H9 (cell line): ENCODE data around the gene EEF1A2. TPM values are rescaled to one million over a fixed set of nuclear protein-coding genes. Genes with fewer than 3 reads are reported as not detected.

Experiments
- DNase-seq: peaks from one replicate; pipeline ENCODE4 v3.0.0-alpha.2; 2017
- H2AFZ ChIP-seq: one replicate; pipeline ENCODE4 v1.6.1; 2013; ENCODE audit warnings: mild to moderate bottlenecking, low read length, control low read depth, moderate library complexity
- H2AK5ac ChIP-seq: 2 replicates; pipeline ENCODE4 v1.6.1; 2013; ENCODE audit warnings: low read length, control low read depth, mixed read lengths; ENCODE audit not compliant: insufficient read length
- H2BK120ac ChIP-seq: one replicate; pipeline ENCODE4 v1.6.1; 2013; ENCODE audit warnings: low read depth, mild to moderate bottlenecking, low read length, control low read depth, inconsistent platforms; ENCODE audit not compliant: poor library complexity, severe bottlenecking
- H2BK12ac ChIP-seq: 2 replicates; pipeline ENCODE4 v1.6.1; 2013; ENCODE audit warnings: low read length, control low read depth, mixed read lengths, low read depth; ENCODE audit not compliant: insufficient read length
- H2BK15ac ChIP-seq: 2 replicates; pipeline ENCODE4 v1.6.1; 2013; ENCODE audit warnings: low read depth, low read length, control low read depth
- H2BK20ac ChIP-seq: one replicate; pipeline ENCODE4 v1.6.1; 2013; ENCODE audit warnings: low read depth, mild to moderate bottlenecking, low read length, control low read depth, inconsistent platforms; ENCODE audit not compliant: poor library complexity, severe bottlenecking
- H2BK5ac ChIP-seq: 2 replicates; pipeline ENCODE4 v1.6.1; 2013; ENCODE audit warnings: low read length, control low read depth, mixed read lengths; ENCODE audit not compliant: insufficient read length
- H3K14ac ChIP-seq: 2 replicates; pipeline ENCODE4 v1.6.1; 2013; ENCODE audit warnings: low read length, control low read depth; ENCODE audit not compliant: insufficient read depth
- H3K18ac ChIP-seq: 2 replicates; pipeline ENCODE4 v1.6.1; 2013; ENCODE audit warnings: low read depth, mild to moderate bottlenecking, mixed read lengths, low read length, control low read depth; ENCODE audit not compliant: insufficient read length
- H3K23ac ChIP-seq: 2 replicates; pipeline ENCODE4 v1.6.1; 2013; ENCODE audit warnings: low read length, control low read depth, mixed read lengths, low read depth; ENCODE audit not compliant: insufficient read length
- H3K23me2 ChIP-seq: 2 replicates; pipeline ENCODE4 v1.6.1; 2013; ENCODE audit warnings: low read depth, mild to moderate bottlenecking, mixed read lengths, low read length, control low read depth; ENCODE audit not compliant: insufficient read length, poor library complexity, severe bottlenecking
- H3K27ac ChIP-seq: 2 replicates; pipeline ENCODE4 v1.5.1; 2013; ENCODE audit warnings: low read length, control low read depth, mixed read lengths, low read depth; ENCODE audit not compliant: insufficient read length
- H3K27me3 ChIP-seq: 2 replicates; pipeline ENCODE4 v1.6.1; 2013; ENCODE audit warnings: low read length, control low read depth, inconsistent platforms; ENCODE audit not compliant: insufficient read depth
- H3K4ac ChIP-seq: 2 replicates; pipeline ENCODE4 v1.6.1; 2013; ENCODE audit warnings: low read depth, mild to moderate bottlenecking, control low read depth, inconsistent platforms, low read length, moderate library complexity
- H3K4me1 ChIP-seq: 2 replicates; pipeline ENCODE4 v1.6.1; 2013; ENCODE audit warnings: low read length, control low read depth, inconsistent platforms; ENCODE audit not compliant: insufficient read depth
- H3K4me2 ChIP-seq: 2 replicates; pipeline ENCODE4 v1.6.1; 2013; ENCODE audit warnings: low read length, control low read depth, mixed read lengths; ENCODE audit not compliant: insufficient read length, insufficient read depth
- H3K56ac ChIP-seq: 2 replicates; pipeline ENCODE4 v1.6.1; 2013; ENCODE audit warnings: low read depth, mild to moderate bottlenecking, mixed read lengths, low read length, control low read depth; ENCODE audit not compliant: insufficient read length
- H3K79me1 ChIP-seq: 2 replicates; pipeline ENCODE4 v1.6.1; 2013; ENCODE audit warnings: low read depth, mild to moderate bottlenecking, moderate library complexity, low read length, control low read depth, inconsistent platforms; ENCODE audit not compliant: insufficient read depth, poor library complexity, severe bottlenecking
- H3K79me2 ChIP-seq: 2 replicates; pipeline ENCODE4 v1.6.1; 2013; ENCODE audit warnings: low read length, control low read depth, inconsistent platforms; ENCODE audit not compliant: insufficient read depth
- H3K9ac ChIP-seq: 2 replicates; pipeline ENCODE4 v1.6.1; 2013; ENCODE audit warnings: low read length, control low read depth, mixed read lengths; ENCODE audit not compliant: insufficient read length; ENCODE audit errors: extremely low read depth
- H3K9me3 ChIP-seq: one replicate; pipeline ENCODE4 v1.6.1; 2013; ENCODE audit warnings: low read depth, low read length, inconsistent platforms; ENCODE audit not compliant: control insufficient read depth
- H3T11ph ChIP-seq: one replicate; pipeline ENCODE4 v1.6.1; 2013; ENCODE audit warnings: mild to moderate bottlenecking, low read length, control low read depth, inconsistent platforms
- H4K20me1 ChIP-seq: one replicate; pipeline ENCODE4 v1.6.1; 2013; ENCODE audit not compliant: control insufficient read depth, insufficient read length, insufficient read depth
- H4K5ac ChIP-seq: 2 replicates; pipeline ENCODE4 v1.6.1; 2013; ENCODE audit warnings: low read depth, mild to moderate bottlenecking, mixed read lengths, low read length, control low read depth; ENCODE audit not compliant: insufficient read length
- H4K8ac ChIP-seq: replicated peaks from 2 replicates; pipeline ENCODE4 v1.6.1; 2013; ENCODE audit warnings: low read length, control low read depth, mixed read lengths, low read depth; ENCODE audit not compliant: insufficient read length
- H4K91ac ChIP-seq: 2 replicates; pipeline ENCODE4 v1.6.1; 2013; ENCODE audit warnings: low read depth, mild to moderate bottlenecking, moderate library complexity, mixed read lengths, low read length, control low read depth; ENCODE audit not compliant: insufficient read length
- H3K27ac Mint-ChIP-seq, 3 experiments: 2 replicates in 2 of 3; 3 replicates in 1 of 3; pipeline ENCODE4 v1.8.0; 2020 to 2021; ENCODE audit warnings: mixed read lengths in 3 of 3, mild to moderate bottlenecking in 1 of 3, moderate library complexity in 1 of 3
- H3K27me3 Mint-ChIP-seq: 2 replicates; pipeline ENCODE4 v1.8.0; 2021; ENCODE audit warnings: low read depth, mild to moderate bottlenecking, moderate library complexity, mixed read lengths
- H3K36me3 Mint-ChIP-seq, 3 experiments: 2 replicates in 2 of 3; 3 replicates in 1 of 3; pipeline ENCODE4 v1.8.0; 2020 to 2021; ENCODE audit warnings: low read depth in 3 of 3, mixed read lengths in 3 of 3; ENCODE audit not compliant: insufficient read depth in 1 of 3
- H3K4me1 Mint-ChIP-seq, 2 experiments: 2 replicates each; pipeline ENCODE4 v1.8.0; 2020; ENCODE audit warnings: mixed read lengths in 2 of 2
- H3K4me3 Mint-ChIP-seq, 2 experiments: 2 replicates in 1 of 2; 3 replicates in 1 of 2; pipeline ENCODE4 v1.8.0; 2020 to 2021; ENCODE audit warnings: mild to moderate bottlenecking in 2 of 2, mixed read lengths in 2 of 2, moderate library complexity in 1 of 2
- H3K9me3 Mint-ChIP-seq, 2 experiments: 2 replicates in 1 of 2; 3 replicates in 1 of 2; pipeline ENCODE4 v1.8.0; 2020; ENCODE audit warnings: mild to moderate bottlenecking in 2 of 2, mixed read lengths in 2 of 2, moderate library complexity in 1 of 2
- CTCF ChIP-seq: fragments of 200-600 bp; sonication (generic); conservative IDR thresholded peaks from 3 replicates; pipeline ENCODE4 v1.8.0; 2021; ENCODE audit warnings: antibody characterized with exemption, mild to moderate bottlenecking
- whole genome bisulfite sequencing: extraction: QIAGEN DNeasy Blood & Tissue Kit; methylation state at CpG from one replicate; pipeline ENCODE4 v1.1.7; 2013; ENCODE audit warnings: missing lambda C conversion rate, low lambda C conversion rate, mixed read lengths; ENCODE audit not compliant: insufficient read length; ENCODE audit errors: extremely low coverage; 5-methylcytosine and 5-hydroxymethylcytosine counted together
- total RNA-seq: library from RNA; stranded (reverse); gene quantifications from 2 replicates; pipeline ENCODE4 v1.2.1, GENCODE V29; 2021

EEF1A2 gene
- total RNA-seq, 1 experiment from 2014 or later = 27.4 TPM

GRCh38 chr20:63540417-63541186 is 41.7 kb upstream of the EEF1A2 start:
- H3K4me2 ChIP-seq = no peak overlapping the region
- no peak for DNase-seq
- H4K5ac ChIP-seq = no peak overlapping the region
- no peak for TF ChIP-seq CTCF
- Mint-ChIP-seq H3K9me3 (no peaks in the 10 kb centered on the region), H3K27ac (0 out of 7 replicates have a peak overlapping the region, but pooled peaks of 1 of the 3 experiments have one; percentile 23), H3K4me1 (peaks cover 8% of the 10 kb centered on the region in 2 experiments; a peak in 3 of 4 replicates), H3K27me3 (no peaks in the 10 kb centered on the region), H3K36me3 (no peaks in the 10 kb centered on the region), H3K4me3 (no peak overlapping the region)
- no peak overlapping the region for H3K18ac ChIP-seq
- H3K79me2 ChIP-seq = no peaks in the 10 kb centered on the region
- H2BK120ac ChIP-seq = no peak overlapping the region
- WGBS = no CpG with 5 or more reads among the region's 49 CpGs
- H3K23me2 ChIP-seq = no peaks in the 10 kb centered on the region
- H2AFZ ChIP-seq = no peak overlapping the region
- H3T11ph ChIP-seq = no peak overlapping the region
- H2BK5ac ChIP-seq = no peak overlapping the region
- H3K4me1 ChIP-seq = no peaks in the 10 kb centered on the region
- no peak overlapping the region; the same call in 1 of the 2 replicates for H3K14ac ChIP-seq
- no peak overlapping the region for H2BK12ac ChIP-seq
- H3K56ac ChIP-seq = no peak overlapping the region
- H3K23ac ChIP-seq = no peak overlapping the region
- H4K20me1 ChIP-seq = no peaks in the 10 kb centered on the region
- H2BK15ac ChIP-seq = no peak overlapping the region
- no peak overlapping the region for H3K9ac ChIP-seq
- no peaks in the 10 kb centered on the region for H3K79me1 ChIP-seq
- H3K4ac ChIP-seq = no peak overlapping the region
- no peaks in the 10 kb centered on the region for H3K9me3 ChIP-seq
- no peak overlapping the region for H2AK5ac ChIP-seq
- no peak overlapping the region for H4K8ac ChIP-seq
- H3K27me3 ChIP-seq = no peaks in the 10 kb centered on the region
- H3K27ac ChIP-seq = no peak overlapping the region
- H2BK20ac ChIP-seq = no peak overlapping the region
- no peak overlapping the region for H4K91ac ChIP-seq
